GM10266 (cell line): ENCODE measurements around the gene NTN1.

Experiments
- DNase-seq: peaks from one replicate; pipeline ENCODE4 v3.0.0; 2012; ENCODE audit errors: extremely low spot score
- TF ChIP-seq, protein P1 (sequence below): IDR thresholded peaks from 2 replicates; pipeline ENCODE4 v1.5.1; 2012; ENCODE audit warnings: mild to moderate bottlenecking, low read depth; ENCODE audit not compliant: control insufficient read depth, insufficient read depth; ENCODE audit errors: missing control alignments

Gene NTN1

DNA sequence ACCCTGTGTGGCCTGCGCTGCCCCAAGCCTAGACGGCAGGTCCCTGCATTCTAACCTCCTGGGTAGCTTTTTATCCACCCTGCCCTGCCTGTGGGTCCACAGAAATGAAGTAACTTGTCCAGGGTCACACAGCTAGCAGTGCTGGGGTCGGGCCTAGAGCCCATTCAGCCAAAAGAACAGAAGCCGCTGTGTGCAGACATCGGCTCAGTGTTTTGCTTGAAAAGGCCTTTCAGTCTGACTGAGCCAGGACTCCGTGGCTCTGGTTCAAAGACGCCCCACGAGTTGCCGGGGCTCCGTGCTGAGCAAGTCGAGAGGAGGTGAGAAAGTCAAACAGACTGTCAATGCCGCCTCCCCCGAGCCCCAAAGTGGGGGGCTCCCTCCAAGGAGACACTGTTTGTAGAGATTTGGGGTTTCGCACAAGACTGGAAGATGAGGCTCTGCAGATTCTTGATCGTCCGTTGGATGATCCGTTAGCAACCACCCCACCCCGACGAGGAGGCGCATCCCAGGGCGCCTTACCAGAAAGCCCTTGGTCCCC, 226.2 kb downstream of the NTN1 start:
- DNase-seq: no peak
- TF ChIP-seq, protein P1, sequence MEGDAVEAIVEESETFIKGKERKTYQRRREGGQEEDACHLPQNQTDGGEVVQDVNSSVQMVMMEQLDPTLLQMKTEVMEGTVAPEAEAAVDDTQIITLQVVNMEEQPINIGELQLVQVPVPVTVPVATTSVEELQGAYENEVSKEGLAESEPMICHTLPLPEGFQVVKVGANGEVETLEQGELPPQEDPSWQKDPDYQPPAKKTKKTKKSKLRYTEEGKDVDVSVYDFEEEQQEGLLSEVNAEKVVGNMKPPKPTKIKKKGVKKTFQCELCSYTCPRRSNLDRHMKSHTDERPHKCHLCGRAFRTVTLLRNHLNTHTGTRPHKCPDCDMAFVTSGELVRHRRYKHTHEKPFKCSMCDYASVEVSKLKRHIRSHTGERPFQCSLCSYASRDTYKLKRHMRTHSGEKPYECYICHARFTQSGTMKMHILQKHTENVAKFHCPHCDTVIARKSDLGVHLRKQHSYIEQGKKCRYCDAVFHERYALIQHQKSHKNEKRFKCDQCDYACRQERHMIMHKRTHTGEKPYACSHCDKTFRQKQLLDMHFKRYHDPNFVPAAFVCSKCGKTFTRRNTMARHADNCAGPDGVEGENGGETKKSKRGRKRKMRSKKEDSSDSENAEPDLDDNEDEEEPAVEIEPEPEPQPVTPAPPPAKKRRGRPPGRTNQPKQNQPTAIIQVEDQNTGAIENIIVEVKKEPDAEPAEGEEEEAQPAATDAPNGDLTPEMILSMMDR: no peak

DNA sequence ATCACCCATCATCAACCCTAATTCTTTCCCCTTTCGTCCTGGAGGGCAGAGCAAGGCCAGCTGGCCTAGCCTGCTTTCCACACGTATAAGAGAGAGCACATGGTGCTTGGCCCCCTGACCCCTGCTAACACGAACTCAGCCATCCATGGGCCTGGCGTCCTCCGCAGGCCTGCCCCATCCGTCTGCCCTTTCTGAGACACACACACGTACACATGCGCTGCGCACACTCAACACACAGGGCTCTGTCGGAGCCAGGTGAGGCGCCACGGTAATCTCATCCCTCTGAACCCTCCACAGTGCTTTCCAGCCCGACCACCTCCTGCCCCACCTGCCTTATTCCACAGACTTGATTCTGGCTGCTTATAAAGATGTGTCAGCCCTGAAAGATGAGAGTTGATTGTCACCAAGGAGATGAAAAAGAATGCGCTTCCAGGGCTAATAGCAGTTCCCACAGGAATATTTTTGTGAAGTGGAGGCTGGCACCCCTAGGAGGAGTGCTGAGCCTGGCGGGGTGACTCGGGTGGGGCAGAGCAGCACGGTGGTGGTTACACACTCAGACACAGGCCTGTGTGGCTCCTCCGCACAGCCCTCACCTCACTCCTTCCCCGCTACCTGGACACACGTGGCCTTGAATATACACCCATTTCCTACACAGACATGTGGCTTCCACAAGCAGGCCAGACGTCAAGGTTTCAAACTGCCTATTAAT, 228.1 kb downstream of the NTN1 start:
- DNase-seq: no peak
- TF ChIP-seq, protein P1: no peak

DNA sequence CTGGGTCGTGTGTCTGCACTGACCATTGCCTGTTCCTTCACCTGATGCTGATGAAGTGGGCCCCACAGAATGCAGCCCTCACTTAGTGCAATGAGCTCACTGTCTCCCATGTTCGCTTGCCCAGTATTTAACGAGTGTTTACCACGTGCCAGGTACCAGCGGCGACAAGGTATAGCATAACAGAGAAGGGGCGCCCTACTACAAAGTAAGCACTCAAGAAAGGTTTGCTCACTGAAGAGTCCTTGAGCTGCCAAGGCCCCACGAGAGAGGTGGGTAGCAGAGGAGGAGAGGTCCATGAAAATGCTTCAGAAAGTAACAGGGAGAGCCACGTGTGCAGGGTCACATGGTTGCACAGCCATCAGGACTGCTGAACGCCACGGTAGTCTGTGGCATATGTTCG, 230.0 kb downstream of the NTN1 start:
- no peak for DNase-seq
- TF ChIP-seq, protein P1: no peak

DNA sequence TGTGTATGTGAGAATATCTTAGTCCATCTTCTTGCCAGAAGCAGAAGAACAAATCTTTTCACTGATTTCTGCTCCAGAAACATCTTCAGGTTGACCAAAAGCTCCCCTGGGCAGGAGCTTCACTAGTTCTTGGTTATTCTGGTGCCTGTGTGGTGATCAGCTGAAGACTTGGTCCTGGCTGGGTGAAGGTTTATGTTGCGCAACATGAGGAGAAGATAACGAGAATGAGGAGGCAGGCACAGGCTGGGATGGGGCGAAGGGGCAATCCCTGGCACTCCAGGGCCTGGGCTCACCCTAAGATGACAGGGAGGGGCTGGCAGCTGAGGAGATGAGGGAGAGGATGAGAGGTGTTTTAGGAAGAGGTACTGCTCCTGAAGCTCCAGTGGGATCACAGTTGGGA, 232.0 kb downstream of the NTN1 start:
- DNase-seq: no peak
- TF ChIP-seq, protein P1: no peak

DNA sequence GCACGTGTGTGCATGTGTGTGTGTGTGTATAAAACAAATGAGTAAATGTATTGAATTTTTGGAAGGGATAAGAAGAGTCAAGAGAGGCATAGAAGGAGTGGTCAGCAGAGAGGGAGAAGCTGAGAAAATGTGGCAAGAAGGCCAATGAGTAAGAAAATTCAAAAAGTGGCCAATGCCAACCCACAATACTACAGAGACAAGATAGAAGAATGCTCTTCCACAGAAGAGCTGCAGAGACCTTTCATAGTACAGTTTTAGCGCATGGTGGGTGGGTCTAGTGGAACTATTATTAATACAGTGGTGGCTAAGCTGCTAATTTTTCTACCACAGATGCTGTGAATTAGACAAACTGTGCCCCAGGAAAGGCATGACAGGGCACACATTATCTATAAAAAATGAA, 233.5 kb downstream of the NTN1 start:
- DNase-seq: no peak
- TF ChIP-seq, protein P1: no peak

DNA sequence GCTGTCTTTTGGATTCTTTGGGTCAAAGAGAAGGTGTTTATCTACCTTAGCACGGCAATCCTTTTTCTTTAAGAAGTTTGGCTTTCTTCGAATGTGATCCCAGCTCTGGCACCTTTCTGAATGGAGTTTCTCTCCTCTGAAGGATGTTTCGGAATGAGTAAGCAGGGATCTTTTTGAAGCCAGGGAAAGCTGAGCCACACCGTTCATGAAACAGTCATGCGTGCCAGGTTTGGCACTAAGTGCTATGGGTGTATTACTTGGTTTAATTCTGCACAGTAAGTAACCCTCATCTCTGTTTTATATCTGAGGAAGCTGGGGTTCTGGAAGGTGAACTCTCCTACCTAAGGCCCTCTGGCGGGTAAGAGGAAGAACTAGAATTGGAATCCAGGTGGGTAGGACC, 234.5 kb downstream of the NTN1 start:
- TF ChIP-seq, protein P1: no peak
- DNase-seq: no peak

DNA sequence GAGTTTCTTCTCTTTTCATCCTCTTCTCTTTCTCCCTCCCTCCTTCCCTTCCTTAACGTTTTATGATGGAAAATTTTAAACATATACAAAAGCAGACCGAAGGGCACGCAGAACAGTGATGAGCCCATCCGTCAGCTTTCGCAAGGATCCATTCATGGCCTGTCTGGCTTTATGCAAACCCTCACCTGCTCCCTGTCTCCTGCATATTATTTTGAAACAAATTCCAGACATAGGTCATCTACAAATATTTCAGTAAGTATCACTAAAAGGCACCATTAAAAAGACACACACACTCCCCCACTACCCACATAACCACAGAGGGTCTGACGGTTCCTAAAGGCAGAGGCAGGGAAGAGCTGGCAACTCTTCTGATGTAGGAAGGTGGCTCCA, 235.0 kb downstream of the NTN1 start:
- TF ChIP-seq, protein P1: no peak
- no peak for DNase-seq
